NCI-H345 treated with DMSO at 0.1 percent for 48 hours (cell line): Measurements from ENCODE around the gene PUS1.
A peak's percentile ranks its signal among the peaks of the same experiment; 100 is the strongest.
"Not testable (repeated sequence)": the region's sequence is repeated elsewhere in the genome, so short reads cannot be mapped to it uniquely, and the experiment has no call there.

Experiments used
- DNase-seq: peaks from one replicate; lab custom pipeline; 2025; ENCODE audit not compliant: unreplicated experiment; lab: John Stamatoyannopoulos, UW

Gene PUS1

GRCh38 chr12:131928711-131929580, at the start of gene PUS1:
PUS1 (plus strand) TSS chr12:131929276; CDS start chr12:131929723, 447 bp downstream.
- DNase-seq, result peak; percentile 79

GRCh38 chr12:131882804-131883520, 46.1 kb upstream of the PUS1 start:
- DNase-seq, result no peak

GRCh38 chr12:131883521-131883900, 45.6 kb upstream of the PUS1 start:
- no peak for DNase-seq

- not testable (repeated sequence) for DNase-seq
Measured at GRCh38 chr12:131885076-131885475, 44.0 kb upstream of the PUS1 start.

GRCh38 chr12:131885543-131886057, 43.5 kb upstream of the PUS1 start:
- no peak for DNase-seq

- not testable (repeated sequence) for DNase-seq
Measured at GRCh38 chr12:131891722-131892121, 37.4 kb upstream of the PUS1 start.

- DNase-seq, result no peak
Measured at GRCh38 chr12:131892711-131893604, 36.1 kb upstream of the PUS1 start.

- DNase-seq, result no peak
Measured at GRCh38 chr12:131893605-131894312, 35.3 kb upstream of the PUS1 start.

GRCh38 chr12:131894313-131894860, 34.7 kb upstream of the PUS1 start, which contains the start of gene ULK1:
ULK1 (plus strand) TSS chr12:131894622; CDS start chr12:131895002, 380 bp downstream.
- peak; percentile 84 for DNase-seq

GRCh38 chr12:131894981-131895639, 34.0 kb upstream of the PUS1 start:
- DNase-seq, result no peak

GRCh38 chr12:131895640-131896079, 33.4 kb upstream of the PUS1 start:
- no peak for DNase-seq

GRCh38 chr12:131896080-131896810, 32.8 kb upstream of the PUS1 start:
- no peak for DNase-seq

- DNase-seq, result no peak
Measured at GRCh38 chr12:131896811-131897270, 32.2 kb upstream of the PUS1 start.

GRCh38 chr12:131897276-131897675, 31.8 kb upstream of the PUS1 start:
- DNase-seq, result no peak

GRCh38 chr12:131897875-131898274, 31.2 kb upstream of the PUS1 start:
- no peak for DNase-seq

GRCh38 chr12:131900397-131900796, 28.7 kb upstream of the PUS1 start:
- DNase-seq, result no peak

GRCh38 chr12:131901431-131902331, 27.4 kb upstream of the PUS1 start:
- DNase-seq, result no peak
